IMR-90 (cell line): ENCODE results near the gene SYCE3. TPM values are rescaled to one million over a fixed set of nuclear protein-coding genes. Genes with fewer than 3 reads are reported as not detected.

Source experiments
- MAFK ChIP-seq: IDR thresholded peaks from 2 replicates; pipeline ENCODE4 v1.6.1; 2012; ENCODE audit warnings: low read depth, low read length, improper control_type of control experiment
- MXI1 ChIP-seq: IDR thresholded peaks from 2 replicates; pipeline ENCODE4 v1.6.1; 2012; ENCODE audit warnings: low read depth, mild to moderate bottlenecking, low read length, moderate library complexity, borderline replicate concordance
- RFX5 ChIP-seq: IDR thresholded peaks from 2 replicates; pipeline ENCODE4 v1.8.0; 2012; ENCODE audit warnings: low read depth, mild to moderate bottlenecking, low read length, moderate library complexity
- SMC3 ChIP-seq: fragments of 150-350 bp; IDR thresholded peaks from 2 replicates; pipeline ENCODE4 v1.6.1; 2016; ENCODE audit warnings: low read depth, mild to moderate bottlenecking, antibody characterized with exemption, low read length, moderate library complexity
- polyA plus RNA-seq, 3 experiments: library from polyadenylated mRNA; depleted of rRNA; stranded (reverse); fragments of >200 nt; gene quantifications; 2 replicates each; pipeline ENCODE4 v1.2.3, GENCODE V29; 2012; ENCODE audit warnings: low replicate concordance in 1 of 3
- total RNA-seq: library from RNA; depleted of rRNA; stranded (reverse); fragments of >200 nt; gene quantifications from 2 replicates; pipeline ENCODE4 v1.2.3, GENCODE V29; 2012
- TF ChIP-seq, protein P1 (sequence below): fragments of 150-350 bp; IDR thresholded peaks from 2 replicates; pipeline ENCODE4 v1.6.1; 2017; ENCODE audit warnings: mild to moderate bottlenecking, antibody characterized with exemption, low read length, low read depth

Gene SYCE3
- total and polyA plus RNA-seq, 2 of the 4 experiments (the other 2 are of a cell fraction), result not detected

DNA sequence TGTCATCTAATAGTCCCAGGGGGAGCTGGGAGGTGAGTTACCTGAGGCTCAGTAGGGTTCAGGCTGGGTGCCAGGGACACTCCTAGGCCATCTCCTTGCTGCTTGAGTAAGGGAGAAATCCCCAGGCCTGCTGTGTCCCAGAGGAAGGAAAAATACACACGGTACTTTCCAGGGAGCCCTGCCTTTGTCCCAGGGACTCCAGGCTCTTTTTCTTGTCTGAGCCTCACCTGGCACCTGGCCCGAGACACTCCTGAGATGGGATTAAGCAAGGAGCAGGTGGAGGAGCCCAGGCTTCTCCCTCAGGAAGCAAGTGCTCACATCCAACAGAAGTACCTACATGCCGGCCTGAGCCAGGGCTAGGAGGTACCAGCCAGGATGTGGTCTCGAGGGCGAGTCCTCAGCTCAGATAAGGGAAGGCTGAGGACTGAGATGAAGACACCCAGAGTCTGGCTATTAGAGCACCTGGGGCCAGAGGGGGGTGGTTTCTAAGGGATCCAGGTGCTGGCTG, 17.9 kb downstream of the SYCE3 start (continued):
- TF ChIP-seq, protein P1, sequence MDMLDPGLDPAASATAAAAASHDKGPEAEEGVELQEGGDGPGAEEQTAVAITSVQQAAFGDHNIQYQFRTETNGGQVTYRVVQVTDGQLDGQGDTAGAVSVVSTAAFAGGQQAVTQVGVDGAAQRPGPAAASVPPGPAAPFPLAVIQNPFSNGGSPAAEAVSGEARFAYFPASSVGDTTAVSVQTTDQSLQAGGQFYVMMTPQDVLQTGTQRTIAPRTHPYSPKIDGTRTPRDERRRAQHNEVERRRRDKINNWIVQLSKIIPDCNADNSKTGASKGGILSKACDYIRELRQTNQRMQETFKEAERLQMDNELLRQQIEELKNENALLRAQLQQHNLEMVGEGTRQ, result no peak
- TF ChIP-seq RFX5, result no peak
- no peak for TF ChIP-seq MXI1
- no peak for TF ChIP-seq MAFK
- no peak for TF ChIP-seq SMC3
